Measurements from ENCODE around the gene GUCY2C.

The GUCY2C gene

GRCh38 chr12:14699923-14700322, 3.5 kb upstream of the GUCY2C start:
- no peak overlapping the region for H3K4me3 ChIP-seq (ENCODE audit: low read depth, low read length)
- DNase-seq (ENCODE audit: low read depth): no peak
- TF ChIP-seq CTCF (IDR thresholded peaks at IDR 0.05; ENCODE audit: insufficient read depth, low read depth, low read length, missing control alignments): no peak

GRCh38 chr12:14698555-14698954, 2.2 kb upstream of the GUCY2C start:
- no peak for TF ChIP-seq CTCF (IDR thresholded peaks at IDR 0.05; ENCODE audit: insufficient read depth, low read depth, low read length, missing control alignments)
- H3K4me3 ChIP-seq (ENCODE audit: low read depth, low read length): no peak overlapping the region
- DNase-seq (ENCODE audit: low read depth): no peak

GRCh38 chr12:14695715-14696141, 671 bp downstream of the GUCY2C start:
- no peak for TF ChIP-seq CTCF (IDR thresholded peaks at IDR 0.05; ENCODE audit: insufficient read depth, low read depth, low read length, missing control alignments)
- H3K4me3 ChIP-seq (ENCODE audit: low read depth, low read length): no peak overlapping the region
- DNase-seq (ENCODE audit: low read depth): no peak

GRCh38 chr12:14694970-14695369, 1.4 kb downstream of the GUCY2C start:
- H3K4me3 ChIP-seq (ENCODE audit: low read depth, low read length): no peak overlapping the region
- no peak for DNase-seq (ENCODE audit: low read depth)
- TF ChIP-seq CTCF (IDR thresholded peaks at IDR 0.05; ENCODE audit: insufficient read depth, low read depth, low read length, missing control alignments): no peak

GRCh38 chr12:14694145-14694714, 2.2 kb downstream of the GUCY2C start:
- H3K4me3 ChIP-seq (ENCODE audit: low read depth, low read length): no peak overlapping the region
- no peak for DNase-seq (ENCODE audit: low read depth)
- TF ChIP-seq CTCF (IDR thresholded peaks at IDR 0.05; ENCODE audit: insufficient read depth, low read depth, low read length, missing control alignments): no peak

- TF ChIP-seq CTCF (IDR thresholded peaks at IDR 0.05; ENCODE audit: insufficient read depth, low read depth, low read length, missing control alignments): no peak
- no peak for DNase-seq (ENCODE audit: low read depth)
- H3K4me3 ChIP-seq (ENCODE audit: low read depth, low read length): no peak overlapping the region
These were observed 3.3 kb downstream of the GUCY2C start for GRCh38 chr12:14693116-14693515.

GRCh38 chr12:14691560-14691959, 4.8 kb downstream of the GUCY2C start:
- DNase-seq (ENCODE audit: low read depth): peak; percentile 53
- no peak overlapping the region for H3K4me3 ChIP-seq (ENCODE audit: low read depth, low read length)
- no peak for TF ChIP-seq CTCF (IDR thresholded peaks at IDR 0.05; ENCODE audit: insufficient read depth, low read depth, low read length, missing control alignments)
